HG03097 (cell line): ENCODE measurements around the gene CCDC91.
"Not testable (repeated sequence)": the region's sequence is repeated elsewhere in the genome, so short reads cannot be mapped to it uniquely, and the experiment has no call there.

ENCODE experiments used
- ATAC-seq: cut with Tn5 transposase; IDR thresholded peaks from one replicate; pipeline ENCODE4 v1.9.1; 2021; ENCODE audit not compliant: unreplicated experiment, low FRiP score

Gene CCDC91

DNA sequence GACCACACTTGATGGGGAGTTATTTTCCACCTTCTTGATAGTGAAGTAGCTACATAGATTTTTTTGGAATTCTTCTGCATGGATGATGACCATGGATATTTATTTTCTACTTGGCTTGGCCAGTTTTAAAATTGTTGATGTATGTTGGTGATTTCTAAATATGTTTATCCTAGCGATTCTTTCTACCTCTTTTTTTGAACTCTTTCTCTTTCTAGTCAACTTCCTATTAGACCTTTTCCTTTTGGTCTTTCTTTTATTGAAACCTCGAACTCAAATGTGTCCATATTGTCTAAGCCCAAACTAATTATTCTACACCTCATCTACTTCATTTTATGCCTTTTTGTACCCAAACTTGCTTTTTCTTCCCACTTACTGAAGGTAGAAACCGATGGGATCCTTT, 37.0 kb downstream of the CCDC91 start:
- ATAC-seq = no peak

DNA sequence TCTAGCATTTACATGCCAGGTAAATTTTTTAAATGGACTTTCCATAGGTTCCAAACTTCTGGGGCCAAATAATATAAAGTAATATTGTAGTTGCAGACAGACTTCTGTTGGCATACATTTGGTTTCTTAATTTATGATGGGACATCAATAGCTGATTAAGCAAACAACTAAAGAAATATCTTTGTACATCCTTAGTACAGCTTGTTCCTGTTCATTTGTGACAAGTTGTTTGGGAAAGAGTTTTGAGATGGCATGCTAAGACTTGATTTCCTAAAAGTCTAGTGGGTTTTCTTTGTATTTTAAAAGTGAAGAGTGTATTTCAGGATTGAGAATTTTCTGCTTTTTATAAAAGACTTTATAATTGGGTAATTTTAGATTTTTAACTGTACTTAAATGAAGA, 41.0 kb downstream of the CCDC91 start:
- ATAC-seq = no peak

DNA sequence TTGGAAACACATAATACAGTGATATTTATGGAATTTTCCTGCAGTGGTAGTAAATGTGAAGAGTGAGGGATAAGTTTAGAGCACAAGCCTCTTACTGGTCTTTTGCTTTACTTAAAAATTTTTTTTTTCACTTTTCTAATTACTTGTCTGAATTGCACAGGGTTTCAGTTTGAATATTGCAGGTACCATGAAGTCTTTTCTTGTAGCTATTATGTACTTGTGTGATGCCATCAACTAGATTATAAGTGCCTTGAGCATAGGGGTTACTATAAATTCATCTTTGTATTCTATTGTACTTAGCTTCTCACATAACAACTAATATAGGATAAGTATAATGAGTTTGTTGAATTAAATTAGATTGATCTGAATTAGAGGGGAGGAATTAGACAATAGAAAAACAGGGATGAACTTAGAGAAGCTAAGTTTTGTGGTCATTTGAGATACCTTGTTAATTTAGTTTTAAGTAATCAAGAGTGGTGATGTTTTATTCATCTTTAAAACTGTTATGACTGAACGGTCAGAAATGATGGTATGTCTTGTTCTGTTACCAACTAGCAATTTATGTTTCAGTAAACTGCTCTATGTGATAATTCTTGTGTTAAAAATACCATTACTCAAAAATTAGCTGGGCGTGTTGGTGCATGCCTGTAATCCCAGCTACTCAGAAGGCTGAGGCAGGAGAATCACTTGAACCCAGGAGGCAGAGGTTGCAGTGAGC, 42.1 kb downstream of the CCDC91 start:
- ATAC-seq = no peak

DNA sequence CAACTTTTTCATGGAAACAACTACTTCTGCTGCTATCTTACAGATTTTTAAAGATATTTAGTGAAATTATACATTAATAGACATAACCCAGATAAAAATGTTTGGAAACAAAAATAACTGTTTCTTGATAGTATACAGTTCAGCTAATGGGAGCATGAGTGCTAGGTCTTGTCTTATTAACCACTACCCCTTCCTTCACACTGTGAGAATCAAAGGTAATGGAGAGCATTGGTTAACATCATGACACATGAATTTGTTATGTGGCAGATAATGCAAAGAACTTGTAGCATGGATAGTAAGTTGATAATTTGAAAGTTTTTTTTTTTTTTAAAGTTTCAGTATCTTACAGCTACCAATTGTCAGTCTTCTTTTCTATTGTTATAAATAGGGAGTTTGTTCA, 44.2 kb downstream of the CCDC91 start:
- no peak for ATAC-seq

DNA sequence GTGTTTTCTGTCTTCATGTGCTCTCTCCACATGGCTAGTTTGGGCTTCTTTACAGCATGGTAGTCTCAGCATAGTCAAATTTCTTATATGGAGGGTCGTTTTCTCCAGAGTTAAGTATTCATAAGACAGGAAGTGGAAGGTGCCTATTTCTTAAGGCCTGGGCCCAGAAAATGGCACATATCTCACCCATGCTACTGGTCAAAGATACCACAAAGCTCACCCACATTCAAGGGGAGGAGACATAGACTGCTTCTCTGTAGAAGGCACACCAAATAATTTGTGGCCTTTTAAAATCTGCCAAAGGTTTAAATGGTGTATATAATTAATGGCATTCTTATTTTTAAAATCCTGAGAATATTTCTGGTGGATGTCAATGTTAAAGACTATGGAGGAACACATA, 44.8 kb downstream of the CCDC91 start:
- ATAC-seq = no peak

DNA sequence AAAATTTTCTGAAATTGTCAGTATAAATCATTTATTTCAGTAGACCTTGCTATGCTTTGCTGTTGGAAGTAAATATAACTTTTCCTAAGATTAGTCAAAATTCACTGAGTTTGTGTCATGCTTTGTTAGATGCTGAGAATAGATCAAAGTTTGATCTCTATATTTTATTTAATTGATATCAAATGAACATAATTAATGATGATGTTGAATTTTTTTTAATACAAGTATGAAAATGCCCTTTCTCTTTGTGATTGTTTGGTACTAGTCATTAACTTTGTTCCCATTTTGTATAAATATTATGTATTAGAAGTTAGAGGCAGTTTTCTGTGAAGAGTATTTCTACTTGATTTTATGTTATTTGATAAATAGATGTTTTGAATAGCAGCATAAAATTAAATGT, 45.7 kb downstream of the CCDC91 start:
- no peak for ATAC-seq

DNA sequence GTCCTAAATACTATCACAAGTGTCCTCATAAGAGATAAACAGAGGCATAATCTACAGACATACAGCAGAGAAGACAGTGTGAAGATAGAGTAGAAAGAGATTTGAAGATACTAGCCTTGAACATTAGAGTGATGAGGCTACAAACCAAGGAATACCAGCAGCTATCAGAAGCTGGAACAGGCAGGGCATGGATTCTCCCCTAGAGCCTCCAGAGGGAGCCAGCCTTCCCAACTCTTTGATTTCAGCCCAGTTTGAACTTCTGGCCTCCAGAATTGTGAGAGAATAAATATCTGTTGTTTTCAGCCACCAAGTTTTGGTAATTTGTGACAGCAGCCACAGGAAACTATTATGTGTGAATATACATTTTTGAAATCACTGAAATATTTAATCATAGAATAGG, 47.2 kb downstream of the CCDC91 start:
- ATAC-seq = no peak

DNA sequence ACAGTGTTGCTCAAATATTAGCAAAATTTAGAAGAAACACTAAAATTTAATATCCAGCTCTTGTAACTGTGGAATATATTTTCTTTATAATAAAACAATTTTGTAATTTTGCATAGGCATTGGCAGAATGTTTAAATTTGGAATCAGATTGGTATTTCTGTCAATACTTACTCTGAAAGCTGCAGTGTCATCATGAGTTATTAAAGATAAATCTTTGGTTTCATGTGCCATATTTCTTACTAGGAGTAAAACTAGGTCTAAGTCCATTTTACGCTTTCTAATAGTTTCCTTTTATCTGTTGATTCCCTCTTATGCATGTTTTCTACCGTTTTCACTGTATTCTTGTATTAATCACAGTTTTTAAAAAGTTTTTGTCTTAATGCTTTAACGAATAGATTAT, 49.7 kb downstream of the CCDC91 start:
- no peak for ATAC-seq

DNA sequence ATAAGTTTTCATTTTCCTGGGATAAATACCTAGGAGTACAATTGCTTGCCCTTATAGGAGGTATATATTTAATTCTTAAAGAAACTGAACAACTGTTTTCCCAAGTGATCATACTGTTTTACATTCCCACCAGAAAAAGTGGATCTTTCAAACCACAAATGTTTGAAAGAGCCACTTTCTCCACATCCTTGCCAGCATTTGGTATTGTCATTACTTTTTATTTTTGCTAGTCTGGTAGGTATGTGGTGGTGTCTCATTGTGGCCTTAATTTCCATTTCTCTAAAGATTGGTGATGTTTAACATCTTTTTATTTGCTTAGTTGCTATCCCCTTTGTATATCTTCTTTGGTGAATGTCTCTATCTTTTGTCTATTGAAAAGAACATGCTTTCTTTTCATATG, 50.6 kb downstream of the CCDC91 start:
- no peak for ATAC-seq

DNA sequence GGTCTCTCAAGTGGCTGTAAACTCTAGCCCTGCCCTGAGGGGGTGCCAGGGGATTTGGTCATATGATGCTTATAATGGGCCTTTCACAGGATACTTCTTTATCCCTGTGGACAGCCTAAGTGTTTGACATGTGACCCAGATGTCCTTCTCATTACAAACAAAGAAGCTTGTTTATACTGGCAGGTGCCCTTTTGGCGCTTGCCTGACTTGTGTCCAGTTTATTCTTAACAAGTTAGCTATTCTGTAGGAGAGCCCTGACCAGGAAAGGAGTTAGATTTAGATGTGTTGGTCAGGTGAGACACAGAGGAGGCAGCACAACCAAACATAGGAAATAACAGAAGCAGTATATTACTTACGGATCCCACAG, 51.9 kb downstream of the CCDC91 start:
- no peak for ATAC-seq

DNA sequence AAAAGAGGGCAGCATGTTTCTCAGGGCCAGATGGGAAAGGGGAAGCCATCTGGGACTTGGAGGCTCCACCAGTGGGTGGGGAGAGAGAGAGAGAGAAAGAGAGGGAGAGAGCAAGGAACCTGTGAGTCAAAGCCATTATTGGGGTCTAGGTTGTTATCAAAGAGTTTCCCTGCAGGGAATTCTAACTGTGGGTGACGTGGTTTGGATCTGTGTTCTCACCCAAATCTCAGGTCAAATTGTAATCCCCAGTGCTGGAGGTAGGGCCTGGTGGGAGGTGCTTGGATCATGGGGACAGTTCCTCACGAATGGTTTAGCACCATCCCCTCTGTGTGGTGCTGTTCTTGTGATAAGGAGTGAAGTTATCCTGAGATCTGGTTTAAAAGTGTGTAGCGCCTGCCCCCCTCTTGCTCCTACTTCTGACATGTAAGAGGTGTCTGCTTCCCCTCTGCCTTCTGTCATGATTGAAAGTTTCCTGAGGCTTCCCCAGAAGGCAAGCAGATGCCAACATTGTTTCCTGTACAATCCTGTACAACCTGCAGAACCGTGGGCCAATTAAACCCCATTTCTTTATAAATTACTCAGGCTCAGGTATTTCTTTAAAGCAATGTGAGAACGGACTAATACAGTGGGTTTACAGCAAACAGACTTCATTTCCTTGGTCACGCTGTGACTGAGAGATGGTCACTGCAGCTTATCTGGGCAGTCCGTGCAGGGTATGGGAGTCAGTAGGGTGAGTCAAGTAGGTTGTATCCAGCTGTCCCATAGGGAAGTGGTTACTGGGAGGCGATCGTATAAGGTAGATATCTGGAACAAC, 52.4 kb downstream of the CCDC91 start:
- no peak for ATAC-seq

DNA sequence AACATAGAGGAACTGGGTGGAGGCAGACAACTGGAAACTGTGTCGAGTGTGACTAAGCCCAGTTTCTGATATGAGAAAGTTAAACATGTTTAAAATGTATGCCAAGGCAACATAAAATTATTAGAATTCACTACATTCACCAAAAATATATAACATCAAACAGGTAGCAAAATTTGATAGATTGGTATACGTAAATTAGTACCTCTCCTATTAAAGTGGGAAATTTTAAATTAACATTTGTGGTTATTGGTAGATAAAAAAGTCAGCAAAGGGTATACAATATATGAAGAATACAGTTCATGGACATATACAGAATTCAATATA, 53.0 kb downstream of the CCDC91 start:
- ATAC-seq = no peak

DNA sequence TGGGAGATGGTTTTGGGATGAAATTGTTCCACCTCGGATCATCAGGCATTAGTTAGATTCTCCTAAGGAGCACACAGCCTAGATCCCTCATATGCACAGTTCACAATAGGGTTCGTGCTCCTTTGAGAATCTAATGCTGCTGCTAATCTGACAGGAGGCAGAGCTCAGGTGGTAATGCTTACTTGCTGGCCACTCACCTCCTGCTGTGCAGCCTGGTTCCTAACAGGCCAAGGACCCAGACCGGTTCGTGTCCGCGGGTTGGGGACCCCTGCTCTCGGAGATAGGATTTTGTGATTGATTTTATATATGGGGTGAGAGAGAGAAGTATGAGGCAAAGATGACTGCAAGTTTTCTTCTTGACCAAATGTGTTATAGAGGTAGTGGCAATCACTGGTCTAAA, 57.5 kb downstream of the CCDC91 start:
- no peak for ATAC-seq

DNA sequence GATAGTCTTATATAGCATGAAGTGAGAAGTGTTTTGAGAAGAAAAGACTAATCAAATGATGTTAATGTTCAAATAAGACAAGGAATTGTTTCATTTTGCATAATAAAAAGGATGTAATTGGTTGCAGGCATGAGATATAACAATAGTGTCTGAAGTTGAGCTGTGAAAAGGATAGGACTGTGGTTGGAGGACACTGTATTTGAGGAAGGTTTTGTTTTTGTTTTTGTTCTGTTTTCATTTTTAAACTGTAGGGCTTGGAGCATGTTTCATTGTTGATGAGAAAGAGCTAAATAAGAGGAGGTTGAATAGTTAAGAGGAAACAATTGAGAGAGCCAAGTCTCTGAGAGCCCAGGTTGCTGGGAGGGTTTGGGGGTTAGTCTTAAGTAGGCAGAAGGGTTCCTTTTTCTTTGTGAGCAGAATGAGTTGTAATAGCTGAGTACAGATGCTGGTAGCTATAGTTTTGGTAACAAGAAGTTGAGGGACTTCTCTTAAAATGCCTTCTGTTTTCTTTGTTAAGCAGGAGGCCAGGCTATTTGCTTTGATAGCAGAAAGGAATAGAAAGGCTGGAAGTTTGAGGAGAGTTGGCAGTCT, 58.4 kb downstream of the CCDC91 start:
- no peak for ATAC-seq

DNA sequence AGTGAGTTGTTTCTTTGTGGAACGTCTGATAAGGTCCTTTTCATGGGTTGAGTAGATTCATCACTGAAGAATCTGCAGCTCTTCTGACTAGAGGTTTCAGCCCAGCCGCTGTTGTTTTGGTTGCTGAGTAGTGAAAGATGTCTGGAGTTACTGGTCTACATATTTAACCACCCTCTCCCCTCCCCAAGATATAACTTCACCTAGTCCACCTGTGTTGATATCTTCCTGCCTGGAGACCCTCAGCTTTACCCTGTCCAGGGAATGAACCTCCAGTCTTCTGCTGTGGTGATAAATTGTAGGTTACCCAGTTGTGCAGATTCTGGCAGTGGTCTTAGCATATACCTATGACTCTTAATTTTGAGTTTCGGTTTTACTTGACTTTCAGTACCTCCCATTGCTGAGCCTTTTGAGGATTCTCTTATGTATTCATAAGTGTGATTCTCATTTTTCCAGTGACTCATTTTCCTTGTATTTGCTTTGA, 62.9 kb downstream of the CCDC91 start:
- peak; percentile 92 for ATAC-seq

DNA sequence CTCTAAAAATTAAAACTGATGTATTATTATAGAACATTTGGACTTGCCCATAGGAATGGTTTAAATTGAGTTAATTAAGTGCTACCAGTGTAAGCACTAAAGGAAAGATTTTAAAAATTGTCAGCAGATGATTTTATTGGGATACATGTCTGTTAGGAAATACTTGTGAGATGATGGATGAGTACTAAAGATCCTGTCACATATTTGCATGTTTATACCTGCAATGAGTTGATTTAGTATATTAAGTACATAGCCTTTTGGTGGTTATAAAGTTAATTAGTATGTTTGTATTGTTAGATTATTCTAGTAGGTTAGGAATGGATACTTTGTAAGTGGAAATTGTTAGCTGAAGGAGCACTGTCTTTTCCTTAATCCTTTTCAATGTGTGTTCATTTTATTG, 67.2 kb downstream of the CCDC91 start:
- ATAC-seq = no peak

DNA sequence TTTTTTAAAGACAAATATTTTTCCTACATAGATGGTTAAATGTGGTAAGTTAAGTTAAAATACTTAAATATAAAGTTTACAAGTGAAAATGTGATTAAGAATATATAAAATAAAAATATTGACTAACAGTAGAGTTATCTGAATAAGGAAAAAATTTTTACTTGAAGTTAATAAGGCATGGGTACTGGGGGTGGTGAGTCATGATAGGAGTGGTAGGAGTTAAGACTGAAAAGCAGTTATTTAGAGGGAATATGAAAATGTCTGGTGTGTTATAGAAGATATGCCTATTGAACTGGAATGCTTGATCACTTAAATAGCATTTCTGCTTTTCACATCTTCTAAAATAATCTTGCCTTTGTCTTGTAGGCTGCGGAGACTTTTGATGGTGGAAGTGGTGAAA, 68.7 kb downstream of the CCDC91 start:
- ATAC-seq = no peak

DNA sequence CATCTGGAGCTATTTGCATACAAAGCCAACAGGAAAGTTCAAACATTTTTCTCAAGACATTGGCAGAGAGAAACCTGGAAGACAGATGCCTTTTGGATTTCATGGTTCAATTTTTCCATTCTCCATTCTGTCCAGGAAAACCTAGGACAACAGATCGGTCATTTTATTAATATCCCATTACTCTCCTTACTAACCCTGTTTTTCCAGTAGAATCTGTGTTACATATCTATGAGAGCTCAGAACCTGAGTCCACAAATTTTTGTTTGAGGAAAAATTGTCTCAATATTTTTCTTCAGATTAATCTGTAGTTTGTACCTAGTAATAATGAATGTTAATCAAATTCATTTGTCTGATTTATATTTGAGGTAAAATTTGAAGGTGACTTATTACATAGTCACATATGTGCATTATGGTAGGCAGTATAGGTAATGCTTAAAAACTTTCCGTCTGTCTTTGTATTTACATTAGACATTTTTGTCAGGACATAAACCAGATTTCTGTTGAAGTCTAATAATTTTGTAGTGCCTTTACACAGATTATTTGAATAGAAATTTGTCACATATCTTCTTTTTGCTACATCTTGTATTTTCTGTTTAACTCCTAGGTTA, 75.3 kb downstream of the CCDC91 start:
- ATAC-seq = no peak

DNA sequence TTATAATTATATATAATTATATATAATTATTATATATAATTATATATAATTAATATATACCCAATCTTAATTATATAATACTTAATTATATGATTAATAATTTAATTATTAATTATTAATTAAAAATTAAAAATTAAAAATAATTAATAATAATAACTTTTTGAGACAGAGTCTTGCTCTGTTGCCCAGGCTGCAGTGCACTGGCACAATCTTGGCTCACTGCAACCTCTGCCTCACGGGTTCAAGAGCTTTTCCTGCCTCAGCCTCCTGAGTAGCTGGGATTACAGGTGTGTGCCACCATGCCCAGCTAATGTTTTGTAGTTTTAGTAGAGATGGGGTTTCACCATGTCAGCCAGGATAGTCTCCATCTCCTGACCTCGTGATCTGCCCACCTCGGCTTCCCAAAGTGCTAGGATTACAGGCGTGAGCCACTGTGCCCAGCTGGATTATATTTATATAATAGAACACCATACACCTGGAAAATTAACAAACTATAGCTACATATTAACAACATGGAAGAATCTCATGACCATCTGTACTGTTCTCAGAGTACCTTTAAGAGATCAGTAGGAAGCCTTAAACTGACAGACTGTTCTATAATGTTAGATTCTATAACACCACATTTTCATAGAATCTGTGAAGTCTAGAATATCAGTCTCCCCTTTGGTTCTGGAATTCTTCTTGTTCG, 77.8 kb downstream of the CCDC91 start:
- ATAC-seq = not testable (repeated sequence)

DNA sequence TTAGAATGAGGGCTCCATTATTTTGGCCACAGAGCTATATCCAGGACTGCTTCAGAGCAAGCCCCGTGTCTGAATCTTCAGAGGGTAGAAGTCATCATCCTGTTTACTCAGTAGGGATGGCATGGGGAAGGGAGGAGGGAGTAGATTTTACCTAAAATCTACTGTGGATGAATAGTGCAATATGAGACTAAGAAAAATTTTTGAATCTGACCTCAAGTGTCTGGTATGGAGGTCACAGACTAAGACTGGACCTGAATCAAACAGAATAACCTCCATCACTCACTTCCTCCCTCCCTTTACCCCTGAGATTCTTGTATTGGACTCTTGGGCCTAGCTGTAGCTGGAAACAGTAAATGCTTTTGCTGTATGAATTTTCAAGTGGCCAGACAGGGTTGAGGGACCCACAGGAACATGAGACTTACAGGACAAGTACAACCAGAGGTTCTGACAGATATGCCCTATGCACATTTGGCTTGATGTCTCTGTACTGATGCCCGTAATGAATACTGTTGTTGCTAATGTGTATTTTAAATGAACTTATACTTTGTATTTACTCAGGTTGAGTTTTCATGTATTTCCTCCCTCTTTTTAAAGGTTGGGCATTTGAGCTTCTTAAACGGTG, 78.5 kb downstream of the CCDC91 start:
- no peak for ATAC-seq

DNA sequence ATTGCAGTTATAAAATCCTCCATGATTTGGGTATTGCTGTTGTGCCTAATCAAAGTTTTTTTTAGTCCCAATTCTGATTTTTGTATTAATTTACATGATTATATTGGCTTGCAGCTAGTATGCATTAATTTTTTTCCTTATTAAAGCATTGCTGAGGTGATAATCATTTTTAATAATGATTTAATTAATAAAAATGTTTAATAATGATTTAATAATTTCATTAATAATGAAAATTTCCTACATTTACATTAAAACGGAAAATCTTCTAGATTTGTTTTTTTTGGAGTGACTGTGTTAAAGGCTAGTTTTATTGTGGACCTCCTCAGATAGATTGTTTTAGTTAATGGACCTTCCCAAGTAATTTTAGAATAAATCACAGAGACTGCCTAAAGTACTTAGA, 79.6 kb downstream of the CCDC91 start:
- no peak for ATAC-seq
